Measurements from ENCODE around the gene NEDD4. TPM values are rescaled to one million over a fixed set of nuclear protein-coding genes. Genes with fewer than 3 reads are reported as not detected.

The NEDD4 gene
- 18.8 TPM for total RNA-seq (2021; ENCODE audit: unreplicated experiment)
- 7.7 TPM for polyA plus RNA-seq (2012; ENCODE audit: insufficient read length)
- percentile 77 among the genes with signal in this experiment for Bru-seq, nascent RNA
- percentile 70 among the genes with signal in this experiment for BruChase-seq, experiment 1, labeled RNA remaining after a 2-hour chase
- BruChase-seq, experiment 2, labeled RNA remaining after a 6-hour chase, result percentile 73 among the genes with signal in this experiment
- long read RNA-seq, full-length matches to known transcripts, result 45 of 72 reads
- long read RNA-seq, partial matches to known transcripts, result 5 of 72 reads
- long read RNA-seq, other reads (novel, unspliced or antisense), result 22 of 72 reads

DNA sequence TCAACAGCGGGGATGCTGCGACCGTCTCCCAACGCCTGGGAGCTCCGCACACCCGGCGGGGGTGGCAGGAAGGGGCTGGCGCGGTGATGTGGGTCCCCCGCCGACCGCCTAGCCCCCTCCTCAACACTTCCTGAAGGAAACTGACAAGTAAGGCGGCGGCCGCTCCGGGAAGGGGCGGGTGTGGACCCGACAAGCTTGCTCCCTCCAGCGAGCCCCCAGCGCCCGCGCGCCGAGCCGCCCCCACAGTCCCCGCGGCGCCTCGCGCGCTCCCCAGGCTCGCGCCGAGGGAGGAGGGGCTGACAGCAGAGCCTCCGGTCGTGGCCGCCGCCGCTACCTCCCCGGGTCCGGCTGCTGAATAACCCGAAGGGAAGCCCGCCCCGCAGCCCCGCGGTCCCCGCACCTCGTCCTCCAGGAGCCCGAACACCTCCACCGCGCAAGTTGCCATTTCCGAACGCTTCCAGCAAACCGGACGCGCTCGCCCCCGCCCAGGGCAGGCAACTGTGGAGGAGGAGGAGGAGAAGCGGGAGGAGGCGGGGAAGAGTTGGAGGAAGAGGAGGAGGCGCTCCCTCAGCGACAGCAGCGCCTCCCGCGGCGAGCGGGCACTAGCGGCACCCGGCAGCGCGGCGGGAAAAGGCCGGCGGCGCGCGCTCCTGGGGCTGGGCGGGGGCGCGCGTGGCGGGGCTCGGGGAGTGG, at the start of gene NEDD4:
Gene NEDD4 (minus strand): TSS at position 502 of the 693 bp plus-strand sequence. CDS start 57 bp downstream, at position 445.
- CTCF ChIA-PET, result interaction anchor here (0.6 to 1.0 kb wide), 2 partner anchors 65 to 300 kb away, joined by 3 read pairs; no protein-coding TSS in a partner anchor
- no peaks in the 10 kb centered on the region for H3K9me3 ChIP-seq (ENCODE audit: control insufficient read depth, insufficient read depth, low read depth, low read length)
- no peaks in the 10 kb centered on the region for H3K36me3 ChIP-seq (ENCODE audit: control insufficient read depth, insufficient read depth, low read length)
- peak within 1 kb of the TSS; percentile 65 to 90 for H3K4me3 ChIP-seq (ENCODE audit: low read depth in 2 of 2, low read length in 2 of 2)
- peaks cover 19% of the 10 kb centered on the region for H3K4me1 ChIP-seq (ENCODE audit: control insufficient read depth, insufficient read depth, low read length)
- no peak for DNase-seq (ENCODE audit: low read depth, low spot score)
- ATAC-seq, result peak; percentile 98
- H3K27me3 ChIP-seq (ENCODE audit: control insufficient read depth, insufficient read depth, low read length), result no peaks in the 10 kb centered on the region
- H3K27ac ChIP-seq (ENCODE audit: low read length), result peak within 1 kb of the TSS; percentile 89
- in situ Hi-C loops (cut with HindIII; ENCODE audit: low pct_unique_long_range_greater_than_20kb, low sequenced_read_pairs), result no loop called here
- TF ChIP-seq TCF7L2 (IDR thresholded peaks at IDR 0.05; ENCODE audit: low read depth, low read length) (no peak), SIN3A (IDR thresholded peaks at IDR 0.05; ENCODE audit: borderline replicate concordance, insufficient read depth, low read depth, low read length) (0 out of 2 replicates have a peak, but pooled peaks have one; percentile 52), REST (IDR thresholded peaks at IDR 0.05; ENCODE audit: insufficient read depth in 1 of 2, low read depth in 2 of 2, low read length in 1 of 2) (no peak), CTCF (IDR thresholded peaks at IDR 0.05) (peak; percentile 86), POLR2AphosphoS5 (IDR thresholded peaks at IDR 0.05; ENCODE audit: low read depth, low read length) (peak; percentile 64)
- intact Hi-C loops (cut with micrococcal nuclease; ENCODE audit: unreplicated experiment), result loop anchor here (5.0 to 10.0 kb wide), 2 partner anchors 59 to 252 kb away; partner anchors contain the start of gene RFX7
- BruUV-seq (replicated peaks), result no TSS peak
- POLR2A ChIA-PET, result interaction anchor here (0.9 kb wide), 1 partner anchor 7 kb away, joined by 3 read pairs; no protein-coding TSS in a partner anchor

DNA sequence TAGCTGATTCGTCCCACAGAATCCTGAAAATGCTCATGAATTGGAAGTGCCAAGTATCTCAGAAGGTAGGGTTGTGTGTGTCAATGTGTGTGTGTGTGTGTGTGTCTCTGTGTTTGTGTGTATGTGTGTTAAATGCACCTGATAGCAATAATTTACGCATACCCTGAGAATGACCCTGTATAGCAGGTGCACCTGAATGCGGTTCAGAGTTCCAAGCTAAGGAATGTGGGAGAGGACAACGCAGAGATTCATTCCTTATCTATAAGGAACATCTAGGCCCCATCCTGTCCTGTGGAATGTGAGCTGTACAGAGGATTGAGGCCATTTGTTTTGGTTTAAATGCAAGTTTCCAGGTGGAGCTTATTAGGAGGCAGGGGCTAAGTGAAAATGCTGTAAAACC, 49.1 kb upstream of the NEDD4 start:
- Histone ChIP-seq H3K27ac (ENCODE audit: low read length) (no peak overlapping the region), H3K27me3 (ENCODE audit: control insufficient read depth, insufficient read depth, low read length) (no peaks in the 10 kb centered on the region), H3K36me3 (ENCODE audit: control insufficient read depth, insufficient read depth, low read length) (no peaks in the 10 kb centered on the region), H3K4me1 (ENCODE audit: control insufficient read depth, insufficient read depth, low read length) (peaks cover 3% of the 10 kb centered on the region; the same call in 1 of the 2 replicates), H3K9me3 (ENCODE audit: control insufficient read depth, insufficient read depth, low read depth, low read length) (no peaks in the 10 kb centered on the region), H3K4me3 (ENCODE audit: low read depth in 2 of 2, low read length in 2 of 2) (no peak overlapping the region)
- CTCF ChIA-PET, result no interaction called here
- no peak for TF ChIP-seq CTCF (IDR thresholded peaks at IDR 0.05)
- TF ChIP-seq SIN3A (IDR thresholded peaks at IDR 0.05; ENCODE audit: borderline replicate concordance, insufficient read depth, low read depth, low read length), result no peak
- no peak for TF ChIP-seq TCF7L2 (IDR thresholded peaks at IDR 0.05; ENCODE audit: low read depth, low read length)
- no peak for TF ChIP-seq REST (IDR thresholded peaks at IDR 0.05; ENCODE audit: insufficient read depth in 1 of 2, low read depth in 2 of 2, low read length in 1 of 2)
- no peak for TF ChIP-seq POLR2AphosphoS5 (IDR thresholded peaks at IDR 0.05; ENCODE audit: low read depth, low read length)
- in situ Hi-C loops (cut with HindIII; ENCODE audit: low pct_unique_long_range_greater_than_20kb, low sequenced_read_pairs), result no loop called here
- POLR2A ChIA-PET, result interaction anchor here (0.7 kb wide), 1 partner anchor 423 kb away, joined by 3 read pairs; the partner anchor contains the start of gene MNS1
- no peak for DNase-seq (ENCODE audit: low read depth, low spot score)
- ATAC-seq, result no peak
- BruUV-seq (replicated peaks), result no TSS peak
- intact Hi-C loops (cut with micrococcal nuclease; ENCODE audit: unreplicated experiment), result no loop called here

Data from Panc1 (cell line).